Brain pericyte (primary cell): ENCODE results near the gene RAVER1.
"Not testable (repeated sequence)": the region's sequence is repeated elsewhere in the genome, so short reads cannot be mapped to it uniquely, and the experiment has no call there.

Source experiments
- DNase-seq: peaks from one replicate; pipeline ENCODE4 v3.0.0-alpha.2; 2012; ENCODE audit warnings: low read depth, low spot score

The RAVER1 gene

GRCh38 chr19:10291554-10292205, 41.6 kb downstream of the RAVER1 start:
- DNase-seq, result no peak

- no peak for DNase-seq
Measured at GRCh38 chr19:10290876-10291553, 42.3 kb downstream of the RAVER1 start.

GRCh38 chr19:10290357-10290875, 42.9 kb downstream of the RAVER1 start:
- DNase-seq, result no peak

- DNase-seq, result no peak
Measured at GRCh38 chr19:10289836-10290356, 43.4 kb downstream of the RAVER1 start, which contains the start of gene ICAM5. TSS of gene ICAM5 (plus strand) at chr19:10289952. CDS start at chr19:10290044, 92 bp downstream.

- no peak for DNase-seq
Measured at GRCh38 chr19:10289167-10289835, 44.0 kb downstream of the RAVER1 start.

GRCh38 chr19:10288662-10289166, 44.6 kb downstream of the RAVER1 start:
- no peak for DNase-seq

GRCh38 chr19:10286803-10287737, 46.3 kb downstream of the RAVER1 start, which contains the start of gene ICAM4:
TSS of gene ICAM4 (plus strand) at chr19:10286955. CDS start at chr19:10287013, 58 bp downstream.
- DNase-seq, result no peak

- no peak for DNase-seq
Measured at GRCh38 chr19:10285393-10285792, 47.9 kb downstream of the RAVER1 start.

- DNase-seq, result no peak
Measured at GRCh38 chr19:10284960-10285278, 48.4 kb downstream of the RAVER1 start.

GRCh38 chr19:10284065-10284959, 49.0 kb downstream of the RAVER1 start:
- no peak for DNase-seq

GRCh38 chr19:10283301-10284064, 49.8 kb downstream of the RAVER1 start:
- DNase-seq, result no peak

GRCh38 chr19:10282043-10282442, 51.3 kb downstream of the RAVER1 start:
- not testable (repeated sequence) for DNase-seq

- DNase-seq, result no peak
Measured at GRCh38 chr19:10279737-10280442, 53.4 kb downstream of the RAVER1 start.

GRCh38 chr19:10278935-10279334, 54.4 kb downstream of the RAVER1 start:
- no peak for DNase-seq

- DNase-seq, result no peak
Measured at GRCh38 chr19:10277795-10278589, 55.3 kb downstream of the RAVER1 start.

- no peak for DNase-seq
Measured at GRCh38 chr19:10274589-10274988, 58.7 kb downstream of the RAVER1 start.

GRCh38 chr19:10271543-10272086, 61.7 kb downstream of the RAVER1 start:
- DNase-seq, result no peak
